NCI-H1105 (cell line): ENCODE data around the gene PPY.
"Not testable (repeated sequence)": the region's sequence is repeated elsewhere in the genome, so short reads cannot be mapped to it uniquely, and the experiment has no call there.

Experiments used
- DNase-seq: peaks from one replicate; lab custom pipeline; 2025; lab: John Stamatoyannopoulos, UW

Gene PPY

DNA sequence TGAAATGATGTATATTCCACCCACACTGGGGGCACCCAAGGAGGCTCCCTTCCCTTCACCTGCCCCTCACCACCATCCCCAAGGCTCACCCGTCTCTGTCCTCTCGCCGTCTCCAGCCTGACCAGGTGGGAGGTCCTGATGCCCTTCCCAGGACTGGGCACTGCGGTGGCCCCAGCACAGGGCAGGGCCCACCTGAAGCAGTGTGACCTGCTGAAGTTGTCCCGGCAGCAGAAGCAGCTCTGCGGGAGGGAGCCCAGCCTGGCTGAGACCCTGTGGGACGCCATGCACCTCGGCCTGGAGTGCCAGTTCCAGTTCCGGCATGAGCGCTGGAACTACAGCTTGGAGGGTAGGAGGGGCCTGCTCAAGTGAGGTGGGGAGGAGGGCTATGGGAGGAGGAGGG is 9.9 kb downstream of the PPY start:
- DNase-seq: no peak

DNA sequence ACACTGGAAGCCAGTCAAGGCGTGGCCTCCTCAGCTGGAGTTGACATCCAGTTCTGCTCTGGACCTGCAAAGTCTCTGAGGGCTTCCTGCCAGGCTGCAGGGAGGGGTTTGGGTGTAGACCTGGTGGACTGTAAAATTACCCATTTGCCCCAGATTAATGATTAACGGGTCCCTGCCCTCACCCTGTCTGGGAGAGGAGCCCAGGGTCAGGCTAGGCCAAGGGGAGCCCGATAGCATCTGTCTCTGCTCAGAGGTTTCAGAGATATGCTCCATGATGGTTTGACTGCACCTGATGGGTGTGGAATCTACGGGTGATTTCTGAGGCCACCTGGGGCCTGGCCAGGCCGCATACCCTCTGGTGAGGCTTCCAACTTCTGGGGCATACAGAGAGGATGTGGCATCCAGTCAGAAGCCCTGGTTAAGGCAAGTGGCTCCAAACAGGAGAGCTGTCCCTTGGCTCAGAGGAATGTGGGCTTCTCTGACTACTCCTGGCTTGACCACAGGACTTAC is 11.2 kb downstream of the PPY start:
- DNase-seq: no peak

GRCh38 chr17:43928609-43929008 is 13.7 kb downstream of the PPY start:
- no peak for DNase-seq

DNA sequence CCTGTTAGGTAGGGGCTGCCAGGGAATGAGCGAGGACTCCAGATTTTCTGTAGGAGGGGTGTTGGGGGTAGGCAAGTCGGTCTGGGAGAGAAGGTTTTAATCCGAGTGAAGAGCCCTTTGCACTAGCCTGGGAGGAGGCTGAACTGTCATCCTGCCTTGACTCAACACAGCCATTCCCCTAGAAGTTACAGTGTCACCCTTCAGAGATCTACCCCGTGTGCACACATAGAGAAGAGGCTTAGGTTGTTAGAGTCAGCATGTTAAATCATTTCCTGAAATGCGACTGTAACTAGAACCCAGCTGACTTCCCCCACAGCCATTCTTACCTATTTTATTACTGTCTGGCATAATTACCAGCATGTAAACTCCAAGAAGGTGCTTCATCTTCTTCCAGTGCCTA is 14.3 kb downstream of the PPY start:
- not testable (repeated sequence) for DNase-seq

DNA sequence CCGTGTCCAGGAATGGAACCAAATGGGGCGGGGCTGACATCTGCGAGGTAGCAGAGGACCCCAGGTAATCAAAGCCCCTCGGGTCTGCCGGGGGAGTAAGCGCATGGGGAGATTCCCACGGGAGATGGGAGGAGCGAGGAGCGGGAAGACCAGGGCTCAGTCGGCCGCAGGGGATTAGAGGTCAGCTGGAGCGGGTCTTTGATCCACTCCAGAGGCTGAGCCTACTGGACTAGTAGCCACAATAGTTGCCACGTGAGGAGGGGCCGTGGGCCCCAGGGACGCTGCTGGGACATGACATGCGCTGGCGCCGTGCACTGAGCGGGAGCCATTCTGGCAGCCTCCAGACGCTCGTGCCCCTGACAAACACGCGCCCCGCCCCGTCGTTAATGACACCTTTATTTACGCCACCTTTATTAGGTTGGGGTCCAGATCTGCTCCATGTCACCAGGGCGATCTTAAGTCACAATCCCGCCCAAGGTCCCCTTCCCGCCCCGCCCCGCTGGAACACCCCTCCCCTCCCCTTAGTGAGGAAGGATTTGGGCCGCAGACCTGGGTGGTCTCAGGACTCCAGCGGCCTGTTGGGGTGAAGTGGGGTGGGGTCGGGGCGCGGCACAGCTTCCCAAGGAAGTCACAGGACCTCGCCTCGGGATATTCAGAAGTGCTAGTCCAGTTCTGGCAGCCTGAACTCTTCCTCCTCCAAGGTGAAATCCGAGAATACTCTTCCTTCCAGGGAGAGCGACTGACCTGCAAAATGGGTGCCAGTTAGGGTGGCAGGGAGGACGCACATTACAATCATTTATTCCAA is 15.0 kb downstream of the PPY start:
- peak; percentile 0 for DNase-seq

DNA sequence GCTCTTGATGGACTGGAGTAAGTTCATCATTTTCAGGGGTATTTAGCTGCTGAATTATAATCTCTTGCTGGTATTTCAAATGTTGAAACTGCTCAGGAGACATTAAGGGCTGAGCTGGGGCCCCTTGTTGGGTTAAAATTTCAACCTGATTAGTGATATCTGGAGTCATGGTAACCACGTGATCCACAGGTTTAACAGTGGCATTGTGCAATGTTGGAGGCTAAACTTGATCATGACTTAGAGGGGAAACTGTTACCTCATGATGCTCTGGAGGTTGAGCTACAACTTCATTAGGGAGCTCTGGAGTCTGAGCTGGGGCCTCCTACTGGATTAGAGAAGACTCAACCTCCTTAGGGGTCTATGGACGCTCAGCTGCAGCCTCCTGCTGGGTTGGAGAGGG is 17.7 kb downstream of the PPY start:
- no peak for DNase-seq

- DNase-seq: no peak
Observed at GRCh38 chr17:43920500-43921095, 21.7 kb downstream of the PPY start.

DNA sequence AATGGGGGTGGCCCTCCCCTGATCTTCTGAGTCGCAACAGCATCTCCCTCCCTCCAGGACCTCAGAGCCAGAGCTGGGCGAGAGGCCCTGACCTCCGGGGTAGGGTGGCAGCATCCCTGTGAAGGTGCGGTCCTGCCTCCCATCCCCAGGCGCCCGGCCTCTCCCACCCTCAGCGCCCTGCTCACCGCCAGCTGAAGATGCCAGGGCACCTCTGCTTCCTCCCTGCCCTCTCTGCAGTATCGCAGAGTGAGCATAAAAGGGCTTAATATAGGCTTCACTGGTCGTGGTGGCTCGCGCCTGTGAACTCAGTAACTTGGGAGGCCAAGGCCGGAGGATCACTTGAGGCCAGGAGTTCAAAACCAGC is 24.3 kb downstream of the PPY start:
- no peak for DNase-seq

- DNase-seq: no peak
Observed at GRCh38 chr17:43917348-43918025, 24.8 kb downstream of the PPY start.

- no peak for DNase-seq
Observed at GRCh38 chr17:43917016-43917347, 25.3 kb downstream of the PPY start.

GRCh38 chr17:43916385-43916784 is 25.9 kb downstream of the PPY start:
- DNase-seq: no peak

GRCh38 chr17:43915559-43915958 is 26.7 kb downstream of the PPY start:
- no peak for DNase-seq

DNA sequence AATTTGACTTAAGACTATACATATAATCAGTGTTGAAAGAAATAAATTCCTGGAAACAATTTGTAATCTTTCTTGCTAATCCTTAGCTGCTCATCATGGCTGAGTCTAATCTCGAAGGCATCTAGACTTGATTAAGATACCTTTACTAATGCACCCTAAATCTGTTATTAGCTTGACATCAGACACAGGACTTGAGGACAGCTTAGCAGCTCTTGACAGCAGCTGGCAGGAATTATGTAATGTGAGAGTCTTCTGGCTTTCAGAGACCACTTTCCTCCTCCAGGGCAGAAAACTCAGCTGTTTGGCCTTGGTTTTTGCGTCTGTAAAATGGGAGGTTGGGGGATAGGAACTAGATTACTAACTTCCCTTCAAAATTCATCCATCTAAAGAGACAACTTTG is 27.8 kb downstream of the PPY start:
- DNase-seq: no peak

- DNase-seq: no peak
Observed at GRCh38 chr17:43913584-43913983, 28.7 kb downstream of the PPY start.

DNA sequence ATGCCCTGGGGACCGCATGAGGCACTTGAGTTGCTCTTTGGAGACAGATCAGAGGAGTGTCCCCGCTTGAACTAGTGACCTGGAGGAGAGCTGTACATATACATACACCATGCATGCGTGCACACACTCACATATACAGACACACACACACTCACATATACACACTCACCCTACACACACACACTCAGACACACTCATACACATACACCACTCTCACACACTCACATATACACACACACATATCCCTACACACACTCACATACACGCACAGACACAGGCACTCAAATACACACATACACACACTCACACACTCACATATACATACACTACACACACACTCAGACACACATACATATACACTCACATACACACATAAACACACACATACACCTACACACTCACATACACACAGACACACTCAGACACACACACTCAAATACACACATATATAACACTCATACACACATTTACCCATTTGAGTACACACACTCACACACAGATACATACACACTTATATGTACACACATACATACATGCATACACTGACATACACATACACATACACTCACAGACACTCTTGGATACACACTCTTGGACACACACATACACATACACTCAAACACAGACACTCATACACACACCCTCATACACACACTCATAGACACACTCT is 29.5 kb downstream of the PPY start:
- DNase-seq: no peak

DNA sequence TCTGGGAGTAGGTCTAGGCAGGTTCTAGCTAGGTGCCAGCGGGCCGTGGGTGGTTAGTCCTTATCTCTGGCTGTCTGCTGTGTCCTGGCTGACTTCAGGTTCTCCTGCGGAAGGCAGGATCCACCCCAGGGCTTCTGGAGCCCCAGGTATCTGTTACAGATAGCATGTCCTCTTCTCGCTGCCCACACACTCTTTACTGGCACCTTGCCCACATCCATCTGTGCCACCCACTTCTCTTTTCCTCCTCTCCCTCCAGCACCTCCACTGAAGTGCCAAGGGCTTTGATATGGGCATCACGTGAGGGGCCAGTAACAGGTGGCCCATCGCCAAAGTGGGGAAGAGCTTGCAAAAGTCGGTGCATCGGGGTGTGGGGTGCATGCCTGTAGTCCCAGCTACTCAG is 30.4 kb downstream of the PPY start:
- peak; percentile 9 for DNase-seq

GRCh38 chr17:43909537-43910231 is 32.6 kb downstream of the PPY start:
- DNase-seq: no peak

DNA sequence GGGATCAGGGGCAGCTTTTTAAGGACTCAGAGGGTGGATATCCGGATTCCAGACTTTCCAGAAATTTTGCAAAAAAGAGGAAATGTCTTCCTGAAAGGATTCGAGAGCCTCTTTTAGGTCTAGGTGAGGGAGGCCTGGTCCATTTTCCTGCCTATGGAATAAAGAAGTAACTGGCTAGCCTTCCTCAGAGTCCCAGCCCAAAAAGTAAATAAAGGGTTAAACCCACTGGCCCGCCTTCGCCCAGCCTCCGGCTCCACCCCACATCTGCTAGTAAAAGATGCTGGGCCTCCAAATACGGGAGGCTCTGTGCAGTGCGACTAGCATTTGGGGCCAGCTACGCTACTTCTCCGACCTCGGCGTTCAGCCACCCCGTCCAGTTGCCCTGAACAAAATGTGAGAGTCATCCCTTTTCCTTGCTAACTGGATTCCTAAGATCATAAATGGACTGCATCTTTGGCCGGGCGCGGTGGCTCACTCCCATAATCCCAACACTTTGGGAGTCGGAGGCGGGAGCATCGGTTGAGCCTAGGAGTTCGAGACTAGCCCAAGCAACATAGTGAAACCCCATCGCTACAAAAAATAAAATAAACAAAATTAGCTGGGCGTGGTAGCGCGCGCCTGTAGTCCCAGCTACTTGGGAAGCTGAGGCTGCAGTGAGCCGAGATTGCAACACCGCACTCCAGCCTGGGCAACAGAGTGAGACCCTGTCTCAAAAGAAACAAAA is 34.1 kb downstream of the PPY start:
- DNase-seq: peak; percentile 11

DNA sequence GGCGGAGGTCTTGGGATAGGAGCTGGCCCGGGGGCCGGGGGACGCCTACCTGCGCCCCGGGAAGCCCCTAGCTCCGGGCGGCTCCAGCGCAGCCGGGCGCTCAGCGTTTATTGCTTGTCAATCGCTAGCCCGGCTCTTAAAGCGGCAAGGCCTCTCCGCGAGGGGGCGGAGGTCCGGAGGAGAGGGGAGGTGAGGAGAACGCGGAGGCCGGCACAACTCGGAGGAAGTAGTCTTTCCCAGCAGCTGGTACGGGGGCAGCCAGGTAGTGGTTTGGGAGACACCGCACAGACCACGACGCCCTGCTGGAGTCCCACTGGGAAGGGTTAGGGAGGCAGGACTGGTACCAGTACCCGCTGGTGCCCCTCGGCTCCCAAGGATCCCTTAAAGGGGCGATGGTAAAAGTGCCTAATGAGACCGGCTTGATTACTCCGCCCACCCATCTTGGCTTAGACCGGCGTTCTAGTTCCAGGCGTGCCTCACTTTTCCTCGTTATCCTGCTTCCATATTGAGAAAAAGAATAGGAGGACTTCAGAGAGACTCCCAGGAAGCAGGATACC is 34.8 kb downstream of the PPY start, which contains the start of gene MPP2:
MPP2 (minus strand) TSS at position 112 of the 557 bp plus-strand sequence. CDS start 3,076 bp downstream, outside the sequence.
- peak; percentile 64 for DNase-seq

DNA sequence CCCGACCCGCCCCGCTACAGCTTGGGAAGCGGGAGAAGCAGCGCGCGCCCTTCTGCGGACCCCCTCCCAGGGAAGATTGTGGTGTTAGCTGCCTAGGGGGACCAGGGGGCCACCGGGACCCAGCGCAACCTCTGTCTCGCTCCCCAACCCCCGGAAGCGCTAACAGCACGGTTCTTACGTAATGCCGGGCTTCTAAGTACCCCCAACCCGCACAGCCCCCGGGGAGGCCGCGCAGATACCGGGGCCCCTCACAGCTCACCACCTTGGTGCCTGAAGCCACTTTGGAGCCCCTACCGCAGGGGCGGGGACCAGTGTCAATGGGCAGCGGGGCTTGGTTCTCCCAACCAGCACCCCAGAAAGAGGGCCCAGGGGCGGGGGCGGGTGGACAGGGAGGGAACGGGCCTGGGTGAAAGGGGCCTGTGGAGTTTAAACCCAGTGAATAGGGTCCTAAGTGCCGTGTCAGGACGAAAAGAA is 35.3 kb downstream of the PPY start:
- DNase-seq: no peak
